22Rv1 (cell line): Measurements from ENCODE around the gene TMEM163.

Experiments used
- ZFX ChIP-seq: fragments of 450-650 bp; IDR thresholded peaks from 2 replicates; pipeline ENCODE4 v1.6.1; 2017; ENCODE audit warnings: antibody characterized with exemption, borderline replicate concordance
- TF ChIP-seq, protein P1 (sequence below): fragments of 450-650 bp; IDR thresholded peaks from 2 replicates; pipeline ENCODE4 v1.5.1; 2017; ENCODE audit warnings: mild to moderate bottlenecking

DNA sequence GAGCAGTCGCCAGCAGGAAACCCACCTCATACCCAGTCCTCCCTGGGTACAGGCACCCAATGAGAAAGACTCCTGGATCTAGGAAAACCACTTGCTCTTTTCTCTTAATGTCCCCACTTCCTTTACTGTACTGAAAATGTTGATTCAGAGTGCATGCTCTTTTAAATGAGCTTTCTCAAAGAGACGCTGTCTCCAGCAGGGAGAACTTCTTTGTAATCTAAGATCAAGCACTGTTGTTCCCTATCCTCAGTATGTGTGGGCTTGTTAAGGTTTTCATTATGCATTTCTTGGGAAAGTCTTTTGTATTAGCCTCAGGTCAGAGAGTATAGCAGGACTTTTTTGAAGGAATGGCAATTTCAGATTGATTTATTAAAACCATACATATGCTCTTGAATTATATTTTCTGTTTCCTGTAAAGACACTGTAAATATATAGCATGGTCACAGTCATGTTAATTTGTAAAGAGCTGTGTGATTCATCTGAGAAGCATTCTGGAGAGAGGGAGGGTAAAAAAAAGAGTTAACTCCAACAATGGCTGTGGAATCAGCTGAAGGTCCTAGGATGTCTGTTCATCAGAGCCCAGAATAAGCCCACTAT, 286.9 kb downstream of the TMEM163 start:
- TF ChIP-seq ZFX: no peak
- TF ChIP-seq, protein P1, sequence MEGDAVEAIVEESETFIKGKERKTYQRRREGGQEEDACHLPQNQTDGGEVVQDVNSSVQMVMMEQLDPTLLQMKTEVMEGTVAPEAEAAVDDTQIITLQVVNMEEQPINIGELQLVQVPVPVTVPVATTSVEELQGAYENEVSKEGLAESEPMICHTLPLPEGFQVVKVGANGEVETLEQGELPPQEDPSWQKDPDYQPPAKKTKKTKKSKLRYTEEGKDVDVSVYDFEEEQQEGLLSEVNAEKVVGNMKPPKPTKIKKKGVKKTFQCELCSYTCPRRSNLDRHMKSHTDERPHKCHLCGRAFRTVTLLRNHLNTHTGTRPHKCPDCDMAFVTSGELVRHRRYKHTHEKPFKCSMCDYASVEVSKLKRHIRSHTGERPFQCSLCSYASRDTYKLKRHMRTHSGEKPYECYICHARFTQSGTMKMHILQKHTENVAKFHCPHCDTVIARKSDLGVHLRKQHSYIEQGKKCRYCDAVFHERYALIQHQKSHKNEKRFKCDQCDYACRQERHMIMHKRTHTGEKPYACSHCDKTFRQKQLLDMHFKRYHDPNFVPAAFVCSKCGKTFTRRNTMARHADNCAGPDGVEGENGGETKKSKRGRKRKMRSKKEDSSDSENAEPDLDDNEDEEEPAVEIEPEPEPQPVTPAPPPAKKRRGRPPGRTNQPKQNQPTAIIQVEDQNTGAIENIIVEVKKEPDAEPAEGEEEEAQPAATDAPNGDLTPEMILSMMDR: no peak
